Mesenchymal stem cell (in vitro differentiated cells and primary cell): Measurements from ENCODE around the gene TAS2R40. TPM values are rescaled to one million over a fixed set of nuclear protein-coding genes. Genes with fewer than 3 reads are reported as not detected.

Source experiments
- DNase-seq: peaks from one replicate; pipeline ENCODE4 v3.0.0-alpha.2; 2013
- H2AFZ ChIP-seq: one replicate; pipeline ENCODE4 v1.6.1; 2013; ENCODE audit warnings: low read depth, mild to moderate bottlenecking, control low read depth, inconsistent platforms, low read length, moderate library complexity
- H2AK5ac ChIP-seq: 2 replicates; pipeline ENCODE4 v1.6.1; 2013; ENCODE audit warnings: low read length, moderate library complexity, mild to moderate bottlenecking, inconsistent platforms; ENCODE audit not compliant: severe bottlenecking
- H2BK120ac ChIP-seq: one replicate; pipeline ENCODE4 v1.6.1; 2013; ENCODE audit warnings: low read depth, mild to moderate bottlenecking, inconsistent platforms, low read length, moderate library complexity
- H2BK12ac ChIP-seq, 2 experiments: one replicate each; pipeline ENCODE4 v1.6.1; 2013; ENCODE audit warnings: inconsistent platforms in 2 of 2, low read length in 2 of 2, mild to moderate bottlenecking in 2 of 2, moderate library complexity in 2 of 2, control low read depth in 1 of 2
- H2BK15ac ChIP-seq: one replicate; pipeline ENCODE4 v1.6.1; 2013; ENCODE audit warnings: mild to moderate bottlenecking, low read depth, inconsistent platforms; ENCODE audit not compliant: poor library complexity, severe bottlenecking
- H2BK5ac ChIP-seq: 2 replicates; pipeline ENCODE4 v1.6.1; 2013; ENCODE audit warnings: low read depth, mild to moderate bottlenecking, low read length, control low read depth, inconsistent platforms; ENCODE audit not compliant: poor library complexity, severe bottlenecking
- H3K14ac ChIP-seq, 2 experiments: one replicate each; pipeline ENCODE4 v1.6.1; 2013; ENCODE audit warnings: inconsistent platforms in 2 of 2, low read length in 2 of 2, control low read depth in 1 of 2, mild to moderate bottlenecking in 1 of 2, moderate library complexity in 1 of 2
- H3K18ac ChIP-seq, 2 experiments: one replicate each; pipeline ENCODE4 v1.6.1; 2013; ENCODE audit warnings: inconsistent platforms in 2 of 2, low read length in 2 of 2, control low read depth in 1 of 2, low read depth in 1 of 2, mild to moderate bottlenecking in 1 of 2
- H3K23ac ChIP-seq, 2 experiments: one replicate each; pipeline ENCODE4 v1.6.1; 2013; ENCODE audit warnings: inconsistent platforms in 2 of 2, low read length in 2 of 2, mild to moderate bottlenecking in 2 of 2, moderate library complexity in 2 of 2, control low read depth in 1 of 2
- H3K27ac ChIP-seq: 2 replicates; pipeline ENCODE4 v1.5.1; 2013; ENCODE audit warnings: mild to moderate bottlenecking, moderate library complexity, low read length, control low read depth, inconsistent platforms; ENCODE audit not compliant: poor library complexity, severe bottlenecking
- H3K27me3 ChIP-seq, 2 experiments: 2 replicates each; pipeline versions ENCODE4 v1.6.1 to v1.7.0; 2013; ENCODE audit warnings: low read length in 2 of 2, mild to moderate bottlenecking in 2 of 2, moderate library complexity in 2 of 2, control low read depth in 1 of 2, inconsistent platforms in 1 of 2; ENCODE audit not compliant: control insufficient read depth in 1 of 2, insufficient read depth in 1 of 2
- H3K36me3 ChIP-seq, 2 experiments: 2 replicates each; pipeline versions ENCODE4 v1.6.1 to v1.7.0; 2013; ENCODE audit warnings: low read length in 2 of 2, control low read depth in 1 of 2, inconsistent platforms in 1 of 2, low read depth in 1 of 2, mild to moderate bottlenecking in 1 of 2; ENCODE audit not compliant: insufficient read depth in 2 of 2, control insufficient read depth in 1 of 2
- H3K4ac ChIP-seq, 2 experiments: one replicate each; pipeline ENCODE4 v1.6.1; 2013; ENCODE audit warnings: inconsistent platforms in 2 of 2, low read length in 2 of 2, mild to moderate bottlenecking in 2 of 2, moderate library complexity in 2 of 2, control low read depth in 1 of 2, low read depth in 1 of 2
- H3K4me1 ChIP-seq: 2 replicates; pipeline ENCODE4 v1.6.1; 2013; ENCODE audit warnings: low read depth, low read length, control low read depth; ENCODE audit not compliant: control insufficient read depth, insufficient read depth
- H3K4me2 ChIP-seq: 2 replicates; pipeline ENCODE4 v1.6.1; 2013; ENCODE audit warnings: low read length, mild to moderate bottlenecking, inconsistent platforms; ENCODE audit not compliant: poor library complexity, severe bottlenecking
- H3K4me3 ChIP-seq, 2 experiments: 2 replicates each; pipeline versions ENCODE4 v1.5.1 to v1.7.0; 2013; ENCODE audit warnings: low read length in 2 of 2, mild to moderate bottlenecking in 2 of 2, control low read depth in 1 of 2, low read depth in 1 of 2; ENCODE audit not compliant: insufficient read depth in 1 of 2
- H3K79me1 ChIP-seq: replicated peaks from 2 replicates; pipeline ENCODE4 v1.6.1; 2013; ENCODE audit warnings: mild to moderate bottlenecking, control low read depth, low read length, inconsistent platforms; ENCODE audit not compliant: poor library complexity, severe bottlenecking
- H3K9ac ChIP-seq: 2 replicates; pipeline ENCODE4 v1.7.0; 2013; ENCODE audit warnings: mild to moderate bottlenecking, low read length, moderate library complexity
- H3K9me3 ChIP-seq: 2 replicates; pipeline ENCODE4 v1.7.0; 2013; ENCODE audit warnings: mild to moderate bottlenecking, low read length; ENCODE audit not compliant: control insufficient read depth
- H4K8ac ChIP-seq: one replicate; pipeline ENCODE4 v1.6.1; 2013; ENCODE audit warnings: inconsistent platforms, mild to moderate bottlenecking, low read length, moderate library complexity
- H4K91ac ChIP-seq: one replicate; pipeline ENCODE4 v1.6.1; 2013; ENCODE audit warnings: mild to moderate bottlenecking, low read length, inconsistent platforms
- WGBS: methylation state at CpG from one replicate; pipeline ENCODE4 v1.1.7; 2013; ENCODE audit warnings: mixed read lengths; 5-methylcytosine and 5-hydroxymethylcytosine counted together
- small RNA-seq: library from polyadenylated mRNA; stranded (forward); fragments of <200 nt; extraction: miRNeasy Mini kit (QIAGEN cat#:217004); gene quantifications from one replicate; pipeline ENCODE3, GENCODE V24; 2013; ENCODE audit warnings: low read depth

The TAS2R40 gene

GRCh38 chr7:143271240-143271639 is 49.4 kb downstream of the TAS2R40 start:
- WGBS: 83% methylated on average over 1 of the region's 1 CpG

More at GRCh38 chr7:143271240-143271639, 49.4 kb downstream of the TAS2R40 start:
- Histone ChIP-seq H3K23ac (no peak overlapping the region), H2BK120ac (no peak overlapping the region), H4K91ac (no peak overlapping the region), H2BK15ac (no peak overlapping the region), H2AK5ac (no peak overlapping the region), H3K4me2 (no peak overlapping the region), H2AFZ (no peak overlapping the region), H4K8ac (no peak overlapping the region), H3K4me3 (no peak overlapping the region), H3K9ac (no peak overlapping the region), H3K4ac (no peak overlapping the region), H3K9me3 (no peaks in the 10 kb centered on the region), H3K14ac (no peak overlapping the region), H3K27me3 (no peaks in the 10 kb centered on the region), H2BK5ac (no peak overlapping the region), H3K27ac (no peak overlapping the region), H3K4me1 (no peaks in the 10 kb centered on the region), H3K36me3 (peaks cover 16 to 38% of the 10 kb centered on the region in 2 experiments), H3K18ac (no peak overlapping the region), H3K79me1 (peaks cover 1% of the 10 kb centered on the region), H2BK12ac (no peak overlapping the region)
- no peak for DNase-seq

Small RNA genes lying within 50 kb of the gene (small RNA-seq; reads per million reads assigned to genes)
- not detected for gene AC073342.3
